HG03342 (cell line): ENCODE results near the gene UBQLN4.
"Not testable (repeated sequence)": the region's sequence is repeated elsewhere in the genome, so short reads cannot be mapped to it uniquely, and the experiment has no call there.

Experiments used
- ATAC-seq: cut with Tn5 transposase; IDR thresholded peaks from one replicate; pipeline ENCODE4 v1.9.1; 2021; ENCODE audit warnings: mild to moderate bottlenecking, moderate library complexity; ENCODE audit not compliant: unreplicated experiment

Gene UBQLN4

GRCh38 chr1:156081180-156081916 is 27.8 kb upstream of the UBQLN4 start:
- ATAC-seq = no peak

DNA sequence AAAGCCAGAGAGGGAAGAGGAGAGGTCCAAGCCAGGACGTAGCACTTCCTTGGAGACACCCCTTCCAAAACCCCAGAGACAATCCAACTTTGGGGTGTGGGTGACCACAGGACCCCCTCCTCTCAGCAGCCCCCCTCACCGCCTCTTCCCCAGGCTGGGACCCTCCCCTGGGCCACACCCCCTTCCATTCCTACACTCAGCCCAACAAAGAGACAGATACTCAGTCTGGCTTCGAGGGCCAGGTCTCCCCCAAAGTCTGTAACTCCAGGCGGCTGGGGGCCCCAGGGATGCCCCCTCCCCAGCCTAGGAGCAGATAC is 27.2 kb upstream of the UBQLN4 start:
- ATAC-seq = no peak

DNA sequence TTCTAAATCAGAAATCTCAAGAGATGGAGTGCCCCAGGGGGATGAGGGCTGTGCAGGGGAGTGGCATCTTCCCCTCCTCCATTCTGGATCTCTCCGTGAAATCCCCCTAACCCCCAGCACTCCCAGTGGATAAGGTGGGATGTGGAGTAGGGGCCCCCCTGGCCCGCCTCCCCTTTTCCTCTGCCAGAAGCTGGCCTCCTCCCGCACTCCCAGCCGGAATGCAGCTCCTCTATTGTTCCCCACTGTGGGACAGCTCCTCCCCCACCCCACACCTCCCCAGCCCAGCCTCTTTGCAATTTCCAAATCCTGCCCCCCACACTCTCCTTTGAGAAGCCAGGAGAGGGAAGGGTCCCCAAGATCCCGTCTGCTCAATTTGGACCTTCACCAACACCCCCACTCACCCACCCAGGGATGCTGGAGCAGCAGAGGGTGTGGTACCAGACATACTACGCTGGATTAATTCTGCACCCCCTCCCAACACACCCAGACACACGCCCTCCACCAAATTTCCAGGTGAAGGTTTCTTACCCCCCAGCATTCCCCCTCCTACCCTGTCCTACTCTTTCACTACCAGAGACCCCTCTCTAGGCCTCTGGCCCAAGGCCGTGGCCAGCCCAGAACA is 26.8 kb upstream of the UBQLN4 start:
- no peak for ATAC-seq

DNA sequence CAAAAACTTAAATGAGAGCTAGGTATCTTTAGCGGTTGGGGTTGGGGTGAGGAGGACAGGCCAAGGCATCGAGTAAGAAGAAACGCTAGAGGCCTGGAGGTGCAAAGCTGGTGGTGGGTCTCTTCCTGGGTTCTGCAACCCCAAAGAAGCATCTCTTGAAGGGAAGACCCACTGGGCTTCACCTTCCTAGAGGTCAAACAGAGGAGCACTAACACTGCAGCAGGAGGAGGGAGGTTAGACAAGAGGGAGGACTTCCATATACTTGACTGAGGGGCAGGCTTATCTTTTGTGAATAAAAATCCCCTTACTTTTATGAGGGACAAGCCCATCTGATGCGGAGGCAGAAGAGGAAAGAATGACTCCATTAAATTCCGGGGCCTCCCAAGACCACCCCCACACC is 26.2 kb upstream of the UBQLN4 start:
- ATAC-seq = no peak

DNA sequence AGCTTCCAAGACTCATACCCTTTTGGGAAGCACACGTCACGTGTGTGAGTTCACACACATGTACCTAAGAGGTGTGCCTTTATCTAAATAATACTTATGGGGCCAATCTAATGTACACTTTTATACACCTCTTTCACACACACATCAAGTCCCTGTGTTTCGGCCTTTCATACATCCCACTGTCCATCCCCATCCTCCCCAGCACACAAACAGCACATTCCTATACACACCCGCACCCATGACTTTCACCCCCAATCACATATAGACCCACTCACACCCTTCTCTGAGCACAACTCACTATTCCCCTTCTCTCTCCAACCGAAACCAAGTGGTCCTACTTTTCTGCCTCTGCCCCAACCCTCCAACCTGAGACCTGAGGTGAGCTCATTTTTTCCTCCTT is 25.1 kb upstream of the UBQLN4 start:
- no peak for ATAC-seq

GRCh38 chr1:156077430-156077760 is 23.8 kb upstream of the UBQLN4 start:
- no peak for ATAC-seq

- peak; percentile 51 for ATAC-seq
Observed at GRCh38 chr1:156076609-156077429, 23.2 kb upstream of the UBQLN4 start.

GRCh38 chr1:156075775-156076204 is 22.2 kb upstream of the UBQLN4 start:
- ATAC-seq = no peak

- ATAC-seq = no peak
Observed at GRCh38 chr1:156075162-156075561, 21.6 kb upstream of the UBQLN4 start.

DNA sequence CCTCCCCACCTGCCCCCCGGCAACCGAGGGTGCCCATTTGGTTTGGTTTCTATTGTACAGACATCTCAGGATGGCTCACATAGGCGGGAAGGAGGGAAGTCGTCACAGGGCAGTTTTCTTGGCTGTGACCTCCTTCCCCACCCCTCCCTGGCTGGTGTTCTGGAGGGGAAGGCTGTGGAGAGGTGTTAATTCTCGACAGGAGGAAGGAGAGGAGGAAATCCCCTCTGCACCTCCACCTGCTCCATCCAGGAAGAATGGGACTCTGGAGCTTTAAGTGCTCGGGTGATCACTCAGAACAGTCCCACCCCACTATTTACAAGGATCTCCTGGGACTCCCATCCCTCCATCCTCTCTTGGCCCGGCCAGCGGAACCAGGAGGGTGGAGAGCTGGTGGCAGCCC is 21.1 kb upstream of the UBQLN4 start:
- ATAC-seq = no peak

- no peak for ATAC-seq
Observed at GRCh38 chr1:156073740-156074139, 20.1 kb upstream of the UBQLN4 start.

DNA sequence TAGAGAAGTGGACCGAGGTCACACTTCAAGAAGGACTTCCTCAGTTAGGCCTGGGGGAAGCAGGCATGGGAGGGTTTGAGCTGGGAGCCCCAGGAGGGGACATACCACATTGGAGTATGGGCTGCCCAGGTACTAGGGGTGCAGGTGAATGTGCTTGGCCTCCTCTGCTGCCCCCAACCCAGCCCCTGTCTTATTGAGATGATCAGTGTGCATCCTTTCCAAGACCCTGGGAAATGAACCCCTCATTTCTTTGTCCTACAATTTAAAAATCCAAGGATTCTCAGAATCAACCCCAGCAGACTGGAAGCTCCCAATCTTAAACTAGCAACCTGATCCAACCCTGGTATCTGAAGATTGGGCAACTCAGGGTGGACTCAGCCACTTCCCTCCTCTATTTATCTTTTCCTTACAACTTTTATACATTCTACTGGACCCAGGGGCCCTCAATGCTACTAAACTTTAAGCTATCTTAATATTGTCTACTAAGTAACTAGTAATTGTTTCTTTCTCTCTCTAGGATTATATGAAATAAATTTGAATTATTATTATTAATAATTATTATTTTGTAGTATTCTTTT is 19.6 kb upstream of the UBQLN4 start:
- ATAC-seq = no peak

- ATAC-seq = no peak
Observed at GRCh38 chr1:156072251-156072650, 18.7 kb upstream of the UBQLN4 start.

DNA sequence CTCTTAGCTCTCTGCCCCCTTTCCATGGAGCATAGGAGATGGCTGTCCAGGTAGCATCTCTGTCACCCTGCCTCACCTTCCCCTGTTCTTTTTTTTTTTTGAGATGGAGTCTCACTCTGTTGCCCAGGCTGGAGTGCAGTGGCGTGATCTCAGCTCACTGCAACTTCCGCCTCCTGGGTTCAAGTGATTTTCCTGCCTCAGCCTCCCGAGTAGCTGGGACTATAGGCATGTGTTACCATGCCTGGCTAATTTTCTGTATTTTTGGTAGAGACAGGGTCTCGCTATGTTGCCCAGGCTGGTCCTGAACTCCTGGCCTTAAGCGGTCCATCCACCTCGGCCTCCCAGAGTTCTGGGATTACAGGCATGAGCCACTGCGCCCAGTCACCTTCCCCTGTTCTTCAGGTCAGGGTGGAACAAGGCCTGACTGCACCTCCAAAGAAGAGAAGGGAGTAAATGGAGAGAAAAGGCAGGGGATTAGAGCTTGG is 17.8 kb upstream of the UBQLN4 start:
- ATAC-seq = not testable (repeated sequence)

DNA sequence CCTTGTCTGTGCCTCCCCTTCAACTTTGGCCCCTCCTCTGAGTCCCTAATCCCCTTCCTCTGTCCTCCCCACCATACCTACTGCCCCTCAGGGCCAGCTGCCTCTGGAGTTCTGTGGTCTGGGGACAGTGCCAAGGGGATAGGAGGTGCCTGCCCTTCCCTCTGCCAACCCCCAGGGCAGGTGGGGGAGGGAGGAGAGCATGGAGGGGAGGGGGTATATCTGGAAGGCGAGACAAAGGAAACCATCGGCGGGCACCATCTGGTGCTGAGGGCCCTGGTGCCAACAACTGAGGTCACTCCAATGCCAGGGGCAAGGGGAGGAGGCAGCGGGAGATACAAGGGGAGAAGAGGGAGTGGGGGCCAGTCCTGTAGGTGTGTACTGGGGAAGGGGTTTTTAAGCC is 16.9 kb upstream of the UBQLN4 start:
- ATAC-seq = no peak

- no peak for ATAC-seq
Observed at GRCh38 chr1:156069490-156070455, 16.2 kb upstream of the UBQLN4 start.

DNA sequence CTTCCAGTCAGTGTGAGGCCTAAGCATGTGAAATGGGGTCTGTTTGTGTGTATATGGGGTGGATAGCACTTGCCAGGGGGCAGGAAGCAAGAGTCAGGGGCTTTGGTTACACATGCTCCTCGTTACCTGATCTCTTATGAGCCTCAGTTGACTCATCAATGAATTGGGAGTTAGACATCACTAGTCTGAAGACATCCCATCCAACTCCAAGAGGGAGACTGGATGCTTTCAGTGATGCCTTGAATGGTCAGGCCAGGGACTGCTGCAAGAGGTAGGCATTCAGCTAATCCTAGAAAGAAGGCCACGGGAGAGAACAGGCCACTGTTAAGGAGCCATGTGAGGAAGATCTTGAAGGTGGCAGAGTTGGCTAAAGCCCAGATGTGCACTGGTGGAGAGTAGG is 13.7 kb upstream of the UBQLN4 start:
- ATAC-seq = no peak

GRCh38 chr1:156065871-156066270 is 12.3 kb upstream of the UBQLN4 start:
- no peak for ATAC-seq

DNA sequence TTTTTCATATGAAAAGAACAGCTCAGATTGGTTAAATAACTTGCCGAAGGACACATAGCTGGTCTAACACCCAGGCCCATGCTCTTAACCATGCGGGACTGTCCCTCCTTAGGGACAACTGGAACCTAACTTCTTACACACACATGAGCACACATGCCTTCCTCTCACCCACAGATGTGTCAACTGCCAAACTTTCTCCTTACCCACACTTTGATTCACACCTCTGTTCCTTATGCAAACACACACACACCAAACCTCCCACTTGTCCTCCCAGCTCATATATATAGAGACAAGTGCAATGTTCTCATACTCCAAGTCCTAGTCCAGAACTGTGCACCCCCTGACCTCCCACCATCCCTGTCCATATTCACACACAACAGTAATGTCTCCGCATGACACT is 11.6 kb upstream of the UBQLN4 start:
- ATAC-seq = no peak

- ATAC-seq = no peak
Observed at GRCh38 chr1:156064615-156065014, 11.0 kb upstream of the UBQLN4 start.

DNA sequence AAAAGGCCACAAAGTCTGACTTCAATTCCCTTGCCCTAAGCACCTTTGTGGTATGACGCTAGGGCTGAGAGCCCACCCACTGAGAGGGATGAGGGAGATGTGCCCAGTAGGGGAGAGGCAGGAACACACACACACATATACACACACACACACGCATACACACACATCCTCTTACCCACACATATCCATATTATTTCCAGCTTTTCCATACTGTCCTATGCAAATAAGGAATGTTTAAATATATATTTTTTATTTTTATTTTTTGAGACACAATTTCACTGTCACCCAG is 10.3 kb upstream of the UBQLN4 start:
- no peak for ATAC-seq
